ENCODE measurements around the gene HLTF. TPM values are rescaled to one million over a fixed set of nuclear protein-coding genes. Genes with fewer than 3 reads are reported as not detected.

The HLTF gene
- total RNA-seq, 1 experiment from 2014 or later = 21.9 TPM

DNA sequence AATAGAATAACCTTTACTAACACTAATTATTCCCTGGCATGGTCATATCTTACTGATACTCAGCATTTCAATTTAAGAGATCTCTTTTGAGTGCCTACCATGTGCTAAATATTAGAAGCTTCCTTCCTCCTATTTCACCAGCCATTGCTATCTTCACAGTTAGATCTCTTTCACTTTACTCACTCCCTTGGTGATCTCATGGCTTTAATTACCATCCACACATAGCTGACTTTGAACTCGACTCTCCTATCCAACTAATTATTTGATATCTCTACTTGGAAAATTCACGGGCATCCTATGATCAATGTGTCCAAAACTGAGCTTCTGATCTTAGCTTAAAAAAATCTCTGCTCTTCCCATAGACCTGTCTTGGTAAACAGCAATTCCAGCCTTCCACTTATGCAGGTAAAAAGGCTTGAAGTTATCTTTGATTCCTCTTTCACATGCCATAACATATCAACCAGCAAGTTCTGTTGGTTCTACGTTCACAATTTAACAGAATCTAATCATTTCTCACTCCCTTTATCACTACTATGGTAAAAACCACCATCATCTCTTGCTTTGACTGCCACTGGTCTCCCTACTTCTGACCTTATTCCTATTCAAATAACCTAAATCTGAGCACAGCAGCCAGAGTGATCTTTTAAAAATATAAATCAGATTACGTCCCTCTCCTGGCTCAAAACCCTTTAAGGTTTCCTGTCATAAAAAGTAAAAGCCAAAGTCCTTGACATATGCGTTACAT is 41.8 kb downstream of the HLTF start:
- CTCF ChIA-PET = interaction anchor here (1.1 kb wide), 1 partner anchor 32 kb away, joined by 3 read pairs; no protein-coding TSS in a partner anchor
- no peak overlapping the region for H3K4me3 Mint-ChIP-seq (ENCODE audit: unreplicated experiment)
- peaks cover 24% of the 10 kb centered on the region for H3K36me3 Mint-ChIP-seq (ENCODE audit: insufficient read depth, unreplicated experiment)
- H3K27me3 Mint-ChIP-seq (ENCODE audit: insufficient read depth, unreplicated experiment) = no peaks in the 10 kb centered on the region
- no peak for TF ChIP-seq CTCF (IDR thresholded peaks at IDR 0.05; ENCODE audit: unreplicated experiment)
- no TSS peak for BruUV-seq (replicated peaks)
- DNase-seq (ENCODE audit: unreplicated experiment) = no peak
- H3K4me1 Mint-ChIP-seq (ENCODE audit: insufficient read depth, unreplicated experiment) = peaks cover 9% of the 10 kb centered on the region
- POLR2A ChIA-PET = interaction anchor here (0.6 to 1.6 kb wide), 3 partner anchors 13 to 405 kb away, joined by 3 read pairs; no protein-coding TSS in a partner anchor
- no peaks in the 10 kb centered on the region for H3K9me3 Mint-ChIP-seq (ENCODE audit: unreplicated experiment)
- intact Hi-C loops (cut with micrococcal nuclease) = no loop called here
- peak overlapping the region; percentile 66 for H3K27ac Mint-ChIP-seq (ENCODE audit: low read depth, unreplicated experiment)

- peaks cover 9% of the 10 kb centered on the region for H3K4me1 Mint-ChIP-seq (ENCODE audit: insufficient read depth, unreplicated experiment)
- no peaks in the 10 kb centered on the region for H3K9me3 Mint-ChIP-seq (ENCODE audit: unreplicated experiment)
- peak overlapping the region; percentile 2 for H3K4me3 Mint-ChIP-seq (ENCODE audit: unreplicated experiment)
- peak; percentile 55 for DNase-seq (ENCODE audit: unreplicated experiment)
- H3K36me3 Mint-ChIP-seq (ENCODE audit: insufficient read depth, unreplicated experiment) = peaks cover 29% of the 10 kb centered on the region
- H3K27ac Mint-ChIP-seq (ENCODE audit: low read depth, unreplicated experiment) = peak overlapping the region; percentile 44
- CTCF ChIA-PET = interaction anchor here (0.6 to 1.1 kb wide), 5 partner anchors 17 to 1592 kb away, joined by 3 to 5 read pairs (median 4); no protein-coding TSS in a partner anchor
- H3K27me3 Mint-ChIP-seq (ENCODE audit: insufficient read depth, unreplicated experiment) = no peaks in the 10 kb centered on the region
- POLR2A ChIA-PET = no interaction called here
- intact Hi-C loops (cut with micrococcal nuclease) = no loop called here
- no peak for TF ChIP-seq CTCF (IDR thresholded peaks at IDR 0.05; ENCODE audit: unreplicated experiment)
- BruUV-seq (replicated peaks) = no TSS peak
Measured at GRCh38 chr3:149042789-149043386, 43.4 kb downstream of the HLTF start.

- no peak overlapping the region for H3K27ac Mint-ChIP-seq (ENCODE audit: low read depth, unreplicated experiment)
- TF ChIP-seq CTCF (IDR thresholded peaks at IDR 0.05; ENCODE audit: unreplicated experiment) = no peak
- DNase-seq (ENCODE audit: unreplicated experiment) = no peak
- no TSS peak for BruUV-seq (replicated peaks)
- peaks cover 39% of the 10 kb centered on the region for H3K36me3 Mint-ChIP-seq (ENCODE audit: insufficient read depth, unreplicated experiment)
- POLR2A ChIA-PET = no interaction called here
- no peaks in the 10 kb centered on the region for H3K27me3 Mint-ChIP-seq (ENCODE audit: insufficient read depth, unreplicated experiment)
- no peaks in the 10 kb centered on the region for H3K9me3 Mint-ChIP-seq (ENCODE audit: unreplicated experiment)
- peaks cover 7% of the 10 kb centered on the region for H3K4me1 Mint-ChIP-seq (ENCODE audit: insufficient read depth, unreplicated experiment)
- H3K4me3 Mint-ChIP-seq (ENCODE audit: unreplicated experiment) = no peak overlapping the region
- CTCF ChIA-PET = interaction anchor here (0.7 kb wide), 1 partner anchor 229 kb away, joined by 3 read pairs; no protein-coding TSS in a partner anchor
- intact Hi-C loops (cut with micrococcal nuclease) = no loop called here
Measured at GRCh38 chr3:149038322-149038721, 48.0 kb downstream of the HLTF start.

DNA sequence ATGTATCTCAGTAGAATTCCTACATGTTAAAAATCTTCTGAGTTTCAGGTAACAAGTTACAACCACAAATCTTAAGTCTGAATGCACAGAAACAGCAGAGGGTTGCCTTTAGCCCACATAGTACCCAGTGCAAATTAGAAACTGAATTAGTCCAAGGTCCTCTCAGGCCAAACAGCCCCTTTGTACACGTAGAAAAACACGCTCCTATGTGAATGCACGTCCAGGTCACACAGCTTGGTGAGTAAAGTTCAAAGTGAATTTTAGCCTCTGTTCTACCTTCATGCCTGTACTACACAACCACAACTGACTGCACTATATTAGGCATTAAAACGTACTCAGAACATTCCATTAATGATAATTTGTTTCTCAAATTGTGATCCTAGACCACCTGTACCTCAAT is 48.6 kb downstream of the HLTF start:
- no TSS peak for BruUV-seq (replicated peaks)
- peaks cover under 1% of the 10 kb centered on the region for H3K4me1 Mint-ChIP-seq (ENCODE audit: insufficient read depth, unreplicated experiment)
- intact Hi-C loops (cut with micrococcal nuclease) = no loop called here
- H3K27ac Mint-ChIP-seq (ENCODE audit: low read depth, unreplicated experiment) = no peak overlapping the region
- ChIA-PET CTCF (interaction anchor here (0.9 kb wide), 1 partner anchor 531 kb away, joined by 3 read pairs; no protein-coding TSS in a partner anchor), POLR2A (no interaction called here)
- H3K27me3 Mint-ChIP-seq (ENCODE audit: insufficient read depth, unreplicated experiment) = no peaks in the 10 kb centered on the region
- TF ChIP-seq CTCF (IDR thresholded peaks at IDR 0.05; ENCODE audit: unreplicated experiment) = no peak
- H3K4me3 Mint-ChIP-seq (ENCODE audit: unreplicated experiment) = no peak overlapping the region
- peaks cover 43% of the 10 kb centered on the region for H3K36me3 Mint-ChIP-seq (ENCODE audit: insufficient read depth, unreplicated experiment)
- no peaks in the 10 kb centered on the region for H3K9me3 Mint-ChIP-seq (ENCODE audit: unreplicated experiment)
- DNase-seq (ENCODE audit: unreplicated experiment) = no peak
